ENCODE results near the gene ACSL1.

DNA sequence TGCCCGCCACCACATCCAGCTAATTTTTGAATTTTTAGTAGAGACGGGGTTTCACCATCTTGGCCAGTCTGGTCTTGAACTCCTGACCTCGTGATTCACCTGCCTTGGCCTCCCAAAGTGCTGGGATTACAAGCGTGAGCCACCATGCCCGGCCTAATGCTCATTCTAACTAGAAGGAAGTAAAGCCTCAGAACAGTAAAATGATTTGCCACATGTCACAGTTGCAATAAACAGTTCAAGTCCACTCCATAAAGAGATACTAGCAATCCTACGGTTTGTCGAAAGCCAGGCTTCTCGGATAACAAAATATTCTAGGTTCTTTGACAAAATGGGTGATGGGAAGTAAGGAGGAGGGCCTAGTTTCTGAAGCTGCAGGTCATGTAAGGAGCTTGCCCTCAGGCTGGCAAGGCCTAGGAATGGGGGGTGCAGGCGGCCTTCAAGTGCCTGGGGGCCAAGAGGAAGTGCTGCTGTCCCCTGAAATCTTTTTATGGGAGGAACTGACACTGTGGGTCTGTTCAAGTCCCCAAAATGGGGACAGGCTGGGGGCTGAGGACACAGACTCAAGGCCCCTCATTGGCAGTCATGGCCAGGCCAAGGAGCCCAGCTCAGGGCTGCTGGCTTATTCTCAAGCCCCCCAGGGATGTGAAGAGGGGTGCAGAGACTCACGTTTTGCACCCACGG is 31.8 kb upstream of the ACSL1 start:
- TF ChIP-seq, protein P1, sequence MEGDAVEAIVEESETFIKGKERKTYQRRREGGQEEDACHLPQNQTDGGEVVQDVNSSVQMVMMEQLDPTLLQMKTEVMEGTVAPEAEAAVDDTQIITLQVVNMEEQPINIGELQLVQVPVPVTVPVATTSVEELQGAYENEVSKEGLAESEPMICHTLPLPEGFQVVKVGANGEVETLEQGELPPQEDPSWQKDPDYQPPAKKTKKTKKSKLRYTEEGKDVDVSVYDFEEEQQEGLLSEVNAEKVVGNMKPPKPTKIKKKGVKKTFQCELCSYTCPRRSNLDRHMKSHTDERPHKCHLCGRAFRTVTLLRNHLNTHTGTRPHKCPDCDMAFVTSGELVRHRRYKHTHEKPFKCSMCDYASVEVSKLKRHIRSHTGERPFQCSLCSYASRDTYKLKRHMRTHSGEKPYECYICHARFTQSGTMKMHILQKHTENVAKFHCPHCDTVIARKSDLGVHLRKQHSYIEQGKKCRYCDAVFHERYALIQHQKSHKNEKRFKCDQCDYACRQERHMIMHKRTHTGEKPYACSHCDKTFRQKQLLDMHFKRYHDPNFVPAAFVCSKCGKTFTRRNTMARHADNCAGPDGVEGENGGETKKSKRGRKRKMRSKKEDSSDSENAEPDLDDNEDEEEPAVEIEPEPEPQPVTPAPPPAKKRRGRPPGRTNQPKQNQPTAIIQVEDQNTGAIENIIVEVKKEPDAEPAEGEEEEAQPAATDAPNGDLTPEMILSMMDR (IDR thresholded peaks at IDR 0.05; ENCODE audit: poor library complexity) = no peak
- TF ChIP-seq EZH2 (IDR thresholded peaks at IDR 0.05; ENCODE audit: borderline replicate concordance) (no peak), EZH2phosphoT487 (IDR thresholded peaks at IDR 0.05; ENCODE audit: low read depth, severe bottlenecking, unreplicated experiment) (no peak)

Data from hepatocyte (in vitro differentiated cells).